Hematopoietic multipotent progenitor cell treated with erythropoietin and hydrocortisone succinate and interleukin-3 and kit ligand, for 8 days (in vitro differentiated cells): ENCODE data around the gene LAMC2.
"Not testable (repeated sequence)": the region's sequence is repeated elsewhere in the genome, so short reads cannot be mapped to it uniquely, and the experiment has no call there.

Source experiments
- DNase-seq: peaks from one replicate; pipeline ENCODE4 v3.0.0-alpha.2; 2015

LAMC2 gene

GRCh38 chr1:183270541-183271141 is 84.6 kb downstream of the LAMC2 start:
- no peak for DNase-seq

GRCh38 chr1:183272390-183272848 is 86.4 kb downstream of the LAMC2 start:
- DNase-seq = no peak

GRCh38 chr1:183273300-183273699 is 87.2 kb downstream of the LAMC2 start:
- no peak for DNase-seq

- DNase-seq = not testable (repeated sequence)
Observed at GRCh38 chr1:183273984-183274383, 87.9 kb downstream of the LAMC2 start.

GRCh38 chr1:183274836-183275235 is 88.8 kb downstream of the LAMC2 start:
- DNase-seq = no peak

- DNase-seq = no peak
Observed at GRCh38 chr1:183275322-183275721, 89.3 kb downstream of the LAMC2 start.

- DNase-seq = no peak
Observed at GRCh38 chr1:183276386-183277080, 90.5 kb downstream of the LAMC2 start.

GRCh38 chr1:183277821-183278738 is 92.0 kb downstream of the LAMC2 start:
- DNase-seq = no peak

DNA sequence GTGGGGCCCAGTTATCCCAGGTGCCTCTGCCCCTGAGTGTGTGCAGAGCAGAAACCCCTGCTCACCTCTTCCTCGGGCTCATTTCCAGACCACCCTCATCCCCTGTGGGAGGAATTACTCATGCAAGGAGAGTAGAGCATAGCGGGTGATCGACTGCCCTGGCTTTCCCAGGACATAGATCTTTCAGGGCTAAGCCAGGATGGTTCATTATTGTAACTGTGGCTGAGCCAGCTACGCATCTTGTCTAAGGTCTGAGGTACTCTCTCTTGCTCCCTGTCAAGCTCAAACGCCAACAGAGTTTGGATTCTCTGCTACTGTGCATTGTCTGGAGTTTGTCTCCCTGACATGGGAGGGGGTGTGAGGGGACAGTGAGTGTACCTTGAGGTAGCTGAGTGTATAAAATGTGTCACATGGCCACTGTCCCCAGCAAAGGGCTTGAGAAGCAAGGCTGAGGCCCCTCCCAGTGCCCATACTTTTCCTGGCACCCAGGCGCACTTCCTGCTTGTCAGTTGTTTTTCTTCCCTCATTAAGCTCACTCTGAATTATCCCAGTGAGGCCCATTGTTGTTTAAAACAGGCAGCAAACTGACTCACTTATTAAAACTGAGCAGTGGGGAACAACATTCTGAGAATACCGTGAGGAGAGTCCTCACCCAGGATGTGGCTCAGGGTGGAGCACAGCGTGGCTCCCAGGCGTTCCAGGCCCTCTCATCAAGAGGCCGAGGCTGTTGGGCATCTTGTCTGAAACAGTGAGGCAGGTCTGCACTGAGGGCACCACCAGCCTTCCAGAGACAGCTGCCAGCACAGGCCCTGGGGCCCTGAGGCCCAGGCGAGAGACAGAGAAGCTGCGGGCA is 92.9 kb downstream of the LAMC2 start:
- no peak for DNase-seq

- no peak for DNase-seq
Observed at GRCh38 chr1:183279835-183280234, 93.8 kb downstream of the LAMC2 start.

- no peak for DNase-seq
Observed at GRCh38 chr1:183281039-183281438, 95.0 kb downstream of the LAMC2 start.

- peak; percentile 79 for DNase-seq
Observed at GRCh38 chr1:183281553-183282091, 95.6 kb downstream of the LAMC2 start.

GRCh38 chr1:183282101-183282855 is 96.2 kb downstream of the LAMC2 start:
- DNase-seq = no peak

- no peak for DNase-seq
Observed at GRCh38 chr1:183283286-183283685, 97.2 kb downstream of the LAMC2 start.

- DNase-seq = no peak
Observed at GRCh38 chr1:183284086-183284485, 98.0 kb downstream of the LAMC2 start.

- no peak for DNase-seq
Observed at GRCh38 chr1:183285256-183285655, 99.2 kb downstream of the LAMC2 start.

DNA sequence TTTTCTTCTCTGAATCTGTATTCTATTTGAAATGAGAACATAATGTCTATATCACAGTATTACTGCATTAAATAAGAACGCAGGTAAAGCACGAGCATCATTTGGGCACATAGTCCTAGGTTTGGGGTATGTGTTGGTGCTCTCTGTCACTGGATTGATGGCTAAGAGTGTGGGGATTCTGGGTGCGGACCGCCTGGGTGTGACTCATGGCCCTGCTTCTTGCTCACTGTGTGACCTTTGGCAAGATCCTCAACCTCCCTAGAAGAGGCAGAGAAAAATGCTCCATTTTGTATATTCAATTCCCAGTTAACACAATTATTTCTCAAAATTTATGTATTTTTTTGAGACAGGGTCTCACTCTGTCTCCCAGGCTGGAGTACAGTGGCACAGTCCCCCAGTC is 99.7 kb downstream of the LAMC2 start:
- no peak for DNase-seq

GRCh38 chr1:183287191-183287675 is 101.2 kb downstream of the LAMC2 start:
- peak; percentile 5 for DNase-seq

- no peak for DNase-seq
Observed at GRCh38 chr1:183288583-183288982, 102.5 kb downstream of the LAMC2 start.

DNA sequence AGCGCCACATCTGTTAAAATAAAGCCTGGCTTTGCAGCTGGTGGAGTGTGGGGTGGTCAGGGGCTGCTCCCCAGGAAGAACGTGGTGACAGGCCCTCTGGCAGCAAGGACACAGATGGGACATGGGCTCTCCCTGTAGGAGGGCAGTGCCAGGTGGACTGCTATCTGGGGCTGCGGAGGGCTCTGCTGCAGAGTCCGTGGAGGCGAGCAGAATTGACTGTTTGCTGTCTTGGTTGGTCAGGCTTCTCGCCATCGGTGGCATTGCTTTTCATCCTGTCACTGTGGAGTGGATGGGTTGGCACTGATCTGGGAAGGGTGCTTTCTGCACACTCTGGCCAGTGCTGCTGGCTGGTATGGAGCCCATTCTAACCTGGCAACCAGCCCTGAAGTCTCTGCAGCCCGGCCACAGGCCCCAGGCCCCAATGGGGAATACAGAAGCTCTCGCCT is 103.0 kb downstream of the LAMC2 start:
- no peak for DNase-seq

DNA sequence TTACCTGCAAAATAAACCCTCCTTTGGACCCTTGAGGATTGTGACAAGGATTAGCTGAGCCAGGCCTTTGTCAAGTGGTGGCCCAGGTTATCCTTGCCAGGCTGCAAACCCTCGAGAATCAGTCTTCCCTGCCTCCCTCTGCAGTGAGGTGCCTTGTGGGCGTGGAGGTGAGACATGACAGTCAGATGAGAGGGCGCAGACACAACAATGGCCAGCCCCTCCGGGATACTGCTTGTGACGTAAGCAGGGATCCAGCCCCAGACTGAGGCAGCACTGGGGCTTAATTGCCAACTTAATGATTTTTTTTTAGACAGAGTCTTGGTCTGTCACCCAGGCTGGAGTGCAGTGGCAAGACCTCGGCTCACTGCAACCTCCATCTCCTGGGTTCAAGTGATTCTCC is 104.6 kb downstream of the LAMC2 start:
- no peak for DNase-seq
